Fibroblast of pulmonary artery (primary cell): ENCODE data around the gene ABCB4.

ENCODE experiments used
- DNase-seq: peaks from one replicate; pipeline ENCODE4 v3.0.0-alpha.2; 2010; ENCODE audit warnings: low read depth
- H3K4me3 ChIP-seq: replicated peaks from 2 replicates; pipeline ENCODE4 v1.5.1; 2011; ENCODE audit warnings: low read depth, mild to moderate bottlenecking, control low read depth, low read length, moderate library complexity
- TF ChIP-seq, protein P1 (sequence below): IDR thresholded peaks from 2 replicates; pipeline ENCODE4 v1.5.1; 2011; ENCODE audit warnings: mild to moderate bottlenecking, control low read depth, low read length, inconsistent platforms; ENCODE audit errors: missing control alignments

The ABCB4 gene

DNA sequence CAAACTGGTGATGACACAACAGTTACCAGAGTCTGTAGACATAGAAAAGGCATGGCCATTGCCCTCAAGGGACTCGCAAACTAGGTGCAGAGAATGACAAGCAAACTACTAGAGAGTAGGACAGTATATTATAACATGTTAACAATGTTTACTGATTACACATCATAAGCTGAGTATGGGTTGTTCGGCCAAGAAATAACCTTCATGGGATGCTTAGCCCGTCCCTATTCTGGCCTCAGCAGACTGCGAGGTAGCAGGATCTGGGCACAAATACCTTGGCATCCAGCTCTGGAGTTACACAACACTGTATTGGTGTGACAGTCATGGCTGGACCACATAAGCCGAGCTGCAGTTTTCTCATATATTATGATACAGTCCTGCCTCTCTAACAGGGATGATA is 51.4 kb downstream of the ABCB4 start:
- DNase-seq: no peak
- TF ChIP-seq, protein P1, sequence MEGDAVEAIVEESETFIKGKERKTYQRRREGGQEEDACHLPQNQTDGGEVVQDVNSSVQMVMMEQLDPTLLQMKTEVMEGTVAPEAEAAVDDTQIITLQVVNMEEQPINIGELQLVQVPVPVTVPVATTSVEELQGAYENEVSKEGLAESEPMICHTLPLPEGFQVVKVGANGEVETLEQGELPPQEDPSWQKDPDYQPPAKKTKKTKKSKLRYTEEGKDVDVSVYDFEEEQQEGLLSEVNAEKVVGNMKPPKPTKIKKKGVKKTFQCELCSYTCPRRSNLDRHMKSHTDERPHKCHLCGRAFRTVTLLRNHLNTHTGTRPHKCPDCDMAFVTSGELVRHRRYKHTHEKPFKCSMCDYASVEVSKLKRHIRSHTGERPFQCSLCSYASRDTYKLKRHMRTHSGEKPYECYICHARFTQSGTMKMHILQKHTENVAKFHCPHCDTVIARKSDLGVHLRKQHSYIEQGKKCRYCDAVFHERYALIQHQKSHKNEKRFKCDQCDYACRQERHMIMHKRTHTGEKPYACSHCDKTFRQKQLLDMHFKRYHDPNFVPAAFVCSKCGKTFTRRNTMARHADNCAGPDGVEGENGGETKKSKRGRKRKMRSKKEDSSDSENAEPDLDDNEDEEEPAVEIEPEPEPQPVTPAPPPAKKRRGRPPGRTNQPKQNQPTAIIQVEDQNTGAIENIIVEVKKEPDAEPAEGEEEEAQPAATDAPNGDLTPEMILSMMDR: no peak

DNA sequence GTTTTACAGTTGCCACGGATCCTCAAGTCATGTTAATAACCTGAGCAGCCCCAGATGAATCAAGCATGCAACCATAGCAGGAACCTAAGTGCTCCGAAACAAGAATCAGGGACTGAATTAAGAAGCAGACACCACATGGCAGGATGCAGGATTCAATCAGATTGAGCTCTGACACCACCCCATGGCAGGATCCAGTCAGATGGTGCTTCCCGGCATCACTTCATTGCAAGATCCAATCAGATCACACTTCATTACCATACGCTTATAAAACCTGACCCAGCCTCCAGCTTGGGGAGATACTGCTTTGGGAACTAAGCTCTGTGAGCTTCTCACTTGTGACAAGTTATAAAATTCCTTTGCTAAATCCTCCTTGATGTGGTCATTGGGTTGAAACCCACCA is 55.3 kb downstream of the ABCB4 start:
- H3K4me3 ChIP-seq: no peak overlapping the region
- no peak for DNase-seq
- TF ChIP-seq, protein P1: no peak

More for the DNA sequence above, 51.4 kb downstream of the ABCB4 start:
- H3K4me3 ChIP-seq: no peak overlapping the region

DNA sequence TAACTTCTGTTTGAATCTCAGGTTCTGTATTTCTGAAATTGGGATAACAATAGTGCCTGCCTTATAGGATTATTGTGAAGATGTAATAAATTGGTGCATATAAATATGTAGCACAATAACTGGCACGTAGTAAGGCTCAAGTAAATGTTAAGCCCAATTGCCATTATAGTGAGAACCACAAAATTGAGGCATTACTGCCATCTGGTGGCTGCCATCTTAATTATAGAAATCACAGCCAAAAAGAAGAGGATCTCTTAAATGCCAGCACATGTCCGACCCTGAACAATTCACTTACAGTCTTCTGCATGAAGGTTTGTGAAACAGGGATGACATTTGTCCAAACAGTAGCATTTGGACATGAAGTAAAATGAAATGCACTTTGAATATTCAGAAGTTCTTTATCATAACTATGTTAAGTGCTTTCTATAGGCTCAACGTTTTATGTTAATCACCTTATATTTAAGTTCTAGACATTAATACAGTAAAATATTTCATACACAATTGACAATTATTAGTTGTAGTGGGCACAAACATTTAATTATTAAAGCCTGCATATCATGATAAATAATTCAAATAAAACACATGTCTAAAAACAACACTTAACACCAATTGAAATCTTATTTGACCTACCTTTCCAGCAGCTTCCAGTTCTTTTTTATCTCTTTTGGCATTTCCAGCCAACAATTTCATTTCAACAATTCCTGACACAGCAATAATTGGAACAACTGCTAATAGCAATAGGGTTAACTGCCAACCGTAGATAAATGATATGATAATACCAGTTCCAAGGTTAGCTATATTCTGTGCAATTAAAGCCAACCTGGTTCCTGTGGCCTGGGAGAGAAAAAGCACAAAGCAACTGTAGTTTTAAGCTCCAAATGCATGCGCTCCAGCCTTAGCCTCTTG is 58.5 kb downstream of the ABCB4 start:
- TF ChIP-seq, protein P1: peak; percentile 56
- peak; percentile 83 for DNase-seq

DNA sequence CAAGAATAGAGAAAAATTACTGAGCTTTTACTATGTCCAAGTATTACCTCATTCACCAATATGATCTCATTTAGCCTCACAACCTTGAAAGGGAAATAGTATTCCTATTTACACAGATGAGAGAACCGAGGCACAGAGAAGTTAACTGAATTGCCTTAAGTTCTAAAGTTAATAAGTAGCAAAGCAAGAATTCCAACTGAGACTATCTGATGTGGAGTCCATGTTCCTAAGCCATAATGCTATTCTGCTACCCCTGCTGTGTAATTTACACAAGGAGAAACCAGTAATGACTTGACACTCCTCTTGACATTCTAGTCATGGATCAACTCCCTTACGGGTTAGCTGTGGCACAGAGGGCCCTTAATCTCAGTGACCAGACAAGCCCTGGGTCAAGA is 60.7 kb downstream of the ABCB4 start:
- no peak for DNase-seq
- TF ChIP-seq, protein P1: no peak
- no peak overlapping the region for H3K4me3 ChIP-seq

More for the DNA sequence above, 58.5 kb downstream of the ABCB4 start:
- H3K4me3 ChIP-seq: no peak overlapping the region

DNA sequence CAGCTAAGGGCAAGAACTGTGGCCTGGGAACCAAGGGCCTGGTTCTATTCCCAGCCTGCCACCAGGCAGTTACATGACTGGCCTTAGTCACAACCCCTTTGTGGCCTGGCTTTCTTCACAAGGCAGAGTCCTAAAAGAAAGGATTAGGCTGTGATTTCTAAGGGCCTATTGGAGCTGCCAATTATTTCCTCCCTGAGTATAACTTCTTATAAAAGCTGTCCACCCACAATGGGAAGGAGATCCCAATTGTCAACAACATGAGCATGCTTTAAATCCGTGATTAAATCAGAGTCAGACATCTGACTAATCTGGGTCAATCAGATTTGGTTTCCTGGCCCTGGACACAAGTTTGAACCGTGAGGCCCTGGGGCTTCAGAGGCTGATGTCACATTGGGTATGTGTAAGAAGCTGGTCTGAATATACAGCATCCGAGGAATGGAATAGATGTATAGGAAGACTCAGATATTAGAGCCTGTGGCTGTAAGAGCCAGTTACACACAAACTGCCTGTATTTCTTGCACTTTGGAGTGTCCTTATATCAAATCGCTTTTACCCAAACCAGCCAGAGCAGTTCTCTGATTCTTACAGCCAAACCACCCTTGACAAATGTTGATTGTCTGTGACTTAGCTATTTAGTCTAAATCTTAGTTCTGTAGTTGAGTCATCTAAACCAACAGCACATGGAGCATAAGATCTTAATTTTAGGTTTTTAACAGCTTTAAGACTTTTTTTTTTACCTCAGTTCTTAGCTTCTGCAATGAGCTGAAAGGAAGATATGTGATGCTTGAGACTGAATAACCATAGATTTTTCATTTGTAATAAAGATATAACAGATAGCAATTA is 61.3 kb downstream of the ABCB4 start:
- no peak for DNase-seq
- no peak overlapping the region for H3K4me3 ChIP-seq
- TF ChIP-seq, protein P1: no peak

DNA sequence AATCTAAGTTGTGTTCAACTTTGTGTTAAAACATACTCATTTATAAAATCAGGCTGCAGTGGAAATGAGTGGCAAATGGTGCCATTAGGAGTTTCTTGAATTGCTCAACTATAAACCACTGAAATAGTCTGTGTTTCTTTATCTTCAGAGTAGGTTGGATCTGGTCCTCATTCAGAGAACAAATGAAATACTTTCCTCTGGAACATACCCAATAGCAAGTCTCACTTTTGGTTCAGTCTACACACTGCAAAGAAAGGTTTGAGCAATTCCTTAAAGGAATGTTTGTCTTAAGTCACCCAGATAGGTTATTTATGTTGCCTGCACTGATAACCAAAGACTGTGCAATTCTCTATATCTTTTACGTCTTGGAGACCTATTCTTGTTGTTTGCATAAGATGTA is 62.5 kb downstream of the ABCB4 start:
- TF ChIP-seq, protein P1: no peak
- DNase-seq: peak; percentile 76
- no peak overlapping the region for H3K4me3 ChIP-seq
